ENCODE data around the gene C3orf20.

C3orf20 gene

GRCh38 chr3:14808025-14808424 lies 133.1 kb downstream of the C3orf20 start:
- TF ChIP-seq YY1 (IDR thresholded peaks at IDR 0.05; ENCODE audit: low read depth): no peak
- TF ChIP-seq REST (IDR thresholded peaks at IDR 0.05; ENCODE audit: low read depth): no peak
- no peak for TF ChIP-seq TEAD4 (IDR thresholded peaks at IDR 0.05)
- TF ChIP-seq TCF12 (IDR thresholded peaks at IDR 0.05; ENCODE audit: low read depth): no peak
- no peak for TF ChIP-seq ZBTB7A (IDR thresholded peaks at IDR 0.05; ENCODE audit: low read depth)
- TF ChIP-seq NFIC (IDR thresholded peaks at IDR 0.05): no peak
- no peak for TF ChIP-seq FOXM1 (IDR thresholded peaks at IDR 0.05; ENCODE audit: borderline replicate concordance, low read depth)
- TF ChIP-seq EP300 (IDR thresholded peaks at IDR 0.05; ENCODE audit: borderline replicate concordance): no peak
- no peak for TF ChIP-seq TAF1 (IDR thresholded peaks at IDR 0.05; ENCODE audit: low read depth)
- TF ChIP-seq MAX (IDR thresholded peaks at IDR 0.05): no peak
- no peak for TF ChIP-seq USF1 (IDR thresholded peaks at IDR 0.05)
- no peak for TF ChIP-seq EGR1 (IDR thresholded peaks at IDR 0.05)
- TF ChIP-seq RAD21 (IDR thresholded peaks at IDR 0.05; ENCODE audit: low read depth): no peak
- TF ChIP-seq CREB1 (IDR thresholded peaks at IDR 0.05; ENCODE audit: low read depth): no peak
- no peak for TF ChIP-seq CEBPB (IDR thresholded peaks at IDR 0.05)

- TF ChIP-seq MAX (IDR thresholded peaks at IDR 0.05) (no peak), REST (IDR thresholded peaks at IDR 0.05; ENCODE audit: low read depth) (no peak), FOXM1 (IDR thresholded peaks at IDR 0.05; ENCODE audit: borderline replicate concordance, low read depth) (no peak), NFIC (IDR thresholded peaks at IDR 0.05) (no peak), YY1 (IDR thresholded peaks at IDR 0.05; ENCODE audit: low read depth) (no peak), EGR1 (IDR thresholded peaks at IDR 0.05) (no peak)
Measured at GRCh38 chr3:14808502-14809266, 133.7 kb downstream of the C3orf20 start.

- TF ChIP-seq TCF12 (IDR thresholded peaks at IDR 0.05; ENCODE audit: low read depth): no peak
- TF ChIP-seq RAD21 (IDR thresholded peaks at IDR 0.05; ENCODE audit: low read depth): no peak
- no peak for TF ChIP-seq TAF1 (IDR thresholded peaks at IDR 0.05; ENCODE audit: low read depth)
- TF ChIP-seq TEAD4 (IDR thresholded peaks at IDR 0.05): no peak
- no peak for TF ChIP-seq CREB1 (IDR thresholded peaks at IDR 0.05; ENCODE audit: low read depth)
- TF ChIP-seq NFIC (IDR thresholded peaks at IDR 0.05): no peak
- no peak for TF ChIP-seq USF1 (IDR thresholded peaks at IDR 0.05)
- TF ChIP-seq REST (IDR thresholded peaks at IDR 0.05; ENCODE audit: low read depth): no peak
- TF ChIP-seq YY1 (IDR thresholded peaks at IDR 0.05; ENCODE audit: low read depth): no peak
- TF ChIP-seq MAX (IDR thresholded peaks at IDR 0.05): no peak; the same call in none of the 2 replicates
Measured at GRCh38 chr3:14810070-14810791, 135.3 kb downstream of the C3orf20 start.

All from Ishikawa (cell line).